ENCODE results near the gene GTPBP4. TPM values are rescaled to one million over a fixed set of nuclear protein-coding genes. Genes with fewer than 3 reads are reported as not detected.

GTPBP4 gene
- total and polyA plus RNA-seq, 9 of the 15 experiments (the other 6 are each of a cell fraction or from before 2014, with no cell fraction given), result 79.0 to 155 (median 128) TPM

DNA sequence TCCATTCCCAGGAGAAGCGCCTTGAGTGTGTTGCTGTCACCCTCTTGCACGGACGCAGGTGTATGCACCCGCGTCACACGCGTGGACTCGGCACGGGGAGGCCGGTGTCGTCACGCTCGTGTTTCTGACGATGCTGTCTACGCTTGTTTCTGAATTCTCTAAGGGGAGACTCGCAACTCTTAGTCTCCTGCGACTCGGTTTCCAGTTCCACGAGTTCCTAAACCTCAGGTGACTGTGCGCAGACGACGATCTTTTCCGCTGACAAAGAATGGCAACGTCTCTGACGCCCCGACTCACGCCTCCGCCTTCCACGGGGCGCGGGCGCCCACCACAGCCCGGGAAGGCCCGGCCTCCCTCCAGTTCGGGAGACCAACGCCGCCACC is 60.1 kb downstream of the GTPBP4 start (continued):
- TF ChIP-seq, protein P1, sequence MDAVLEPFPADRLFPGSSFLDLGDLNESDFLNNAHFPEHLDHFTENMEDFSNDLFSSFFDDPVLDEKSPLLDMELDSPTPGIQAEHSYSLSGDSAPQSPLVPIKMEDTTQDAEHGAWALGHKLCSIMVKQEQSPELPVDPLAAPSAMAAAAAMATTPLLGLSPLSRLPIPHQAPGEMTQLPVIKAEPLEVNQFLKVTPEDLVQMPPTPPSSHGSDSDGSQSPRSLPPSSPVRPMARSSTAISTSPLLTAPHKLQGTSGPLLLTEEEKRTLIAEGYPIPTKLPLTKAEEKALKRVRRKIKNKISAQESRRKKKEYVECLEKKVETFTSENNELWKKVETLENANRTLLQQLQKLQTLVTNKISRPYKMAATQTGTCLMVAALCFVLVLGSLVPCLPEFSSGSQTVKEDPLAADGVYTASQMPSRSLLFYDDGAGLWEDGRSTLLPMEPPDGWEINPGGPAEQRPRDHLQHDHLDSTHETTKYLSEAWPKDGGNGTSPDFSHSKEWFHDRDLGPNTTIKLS (IDR thresholded peaks at IDR 0.05; ENCODE audit: borderline replicate concordance, low read depth), result no peak
- no peak for TF ChIP-seq YBX1 (IDR thresholded peaks at IDR 0.05)
- no peak for TF ChIP-seq ZNF239 (CRISPR knock-in tag; IDR thresholded peaks at IDR 0.05)
- no peak for TF ChIP-seq SMAD1 (IDR thresholded peaks at IDR 0.05; ENCODE audit: low read depth, low read length, partially characterized antibody)
- no peak for TF ChIP-seq TFAM (CRISPR knock-in tag; conservative IDR thresholded peaks at IDR 0.05)
- TF ChIP-seq, protein P2, sequence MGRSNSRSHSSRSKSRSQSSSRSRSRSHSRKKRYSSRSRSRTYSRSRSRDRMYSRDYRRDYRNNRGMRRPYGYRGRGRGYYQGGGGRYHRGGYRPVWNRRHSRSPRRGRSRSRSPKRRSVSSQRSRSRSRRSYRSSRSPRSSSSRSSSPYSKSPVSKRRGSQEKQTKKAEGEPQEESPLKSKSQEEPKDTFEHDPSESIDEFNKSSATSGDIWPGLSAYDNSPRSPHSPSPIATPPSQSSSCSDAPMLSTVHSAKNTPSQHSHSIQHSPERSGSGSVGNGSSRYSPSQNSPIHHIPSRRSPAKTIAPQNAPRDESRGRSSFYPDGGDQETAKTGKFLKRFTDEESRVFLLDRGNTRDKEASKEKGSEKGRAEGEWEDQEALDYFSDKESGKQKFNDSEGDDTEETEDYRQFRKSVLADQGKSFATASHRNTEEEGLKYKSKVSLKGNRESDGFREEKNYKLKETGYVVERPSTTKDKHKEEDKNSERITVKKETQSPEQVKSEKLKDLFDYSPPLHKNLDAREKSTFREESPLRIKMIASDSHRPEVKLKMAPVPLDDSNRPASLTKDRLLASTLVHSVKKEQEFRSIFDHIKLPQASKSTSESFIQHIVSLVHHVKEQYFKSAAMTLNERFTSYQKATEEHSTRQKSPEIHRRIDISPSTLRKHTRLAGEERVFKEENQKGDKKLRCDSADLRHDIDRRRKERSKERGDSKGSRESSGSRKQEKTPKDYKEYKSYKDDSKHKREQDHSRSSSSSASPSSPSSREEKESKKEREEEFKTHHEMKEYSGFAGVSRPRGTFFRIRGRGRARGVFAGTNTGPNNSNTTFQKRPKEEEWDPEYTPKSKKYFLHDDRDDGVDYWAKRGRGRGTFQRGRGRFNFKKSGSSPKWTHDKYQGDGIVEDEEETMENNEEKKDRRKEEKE (IDR thresholded peaks at IDR 0.05; ENCODE audit: borderline replicate concordance in 1 of 2, control insufficient read depth in 1 of 2, low read depth in 2 of 2, low read length in 1 of 2), result no peak
- TF ChIP-seq GATA2 (CRISPR knock-in tag; IDR thresholded peaks at IDR 0.05), result no peak
- TF ChIP-seq, protein P3, sequence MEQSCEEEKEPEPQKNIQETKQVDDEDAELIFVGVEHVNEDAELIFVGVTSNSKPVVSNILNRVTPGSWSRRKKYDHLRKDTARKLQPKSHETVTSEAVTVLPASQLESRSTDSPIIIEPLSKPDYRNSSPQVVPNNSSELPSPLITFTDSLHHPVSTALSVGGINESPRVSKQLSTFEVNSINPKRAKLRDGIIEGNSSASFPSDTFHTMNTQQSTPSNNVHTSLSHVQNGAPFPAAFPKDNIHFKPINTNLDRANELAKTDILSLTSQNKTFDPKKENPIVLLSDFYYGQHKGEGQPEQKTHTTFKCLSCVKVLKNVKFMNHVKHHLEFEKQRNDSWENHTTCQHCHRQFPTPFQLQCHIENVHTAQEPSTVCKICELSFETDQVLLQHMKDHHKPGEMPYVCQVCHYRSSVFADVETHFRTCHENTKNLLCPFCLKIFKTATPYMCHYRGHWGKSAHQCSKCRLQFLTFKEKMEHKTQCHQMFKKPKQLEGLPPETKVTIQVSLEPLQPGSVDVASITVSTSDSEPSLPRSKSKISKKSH (CRISPR knock-in tag; IDR thresholded peaks at IDR 0.05), result no peak
- TF ChIP-seq POLR2A (conservative IDR thresholded peaks at IDR 0.05), result no peak
- TF ChIP-seq RFX1 (IDR thresholded peaks at IDR 0.05), result no peak
- TF ChIP-seq, protein P4, sequence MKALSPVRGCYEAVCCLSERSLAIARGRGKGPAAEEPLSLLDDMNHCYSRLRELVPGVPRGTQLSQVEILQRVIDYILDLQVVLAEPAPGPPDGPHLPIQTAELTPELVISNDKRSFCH (CRISPR knock-in tag; IDR thresholded peaks at IDR 0.05), result no peak
- TF ChIP-seq, protein P4 (tag; IDR thresholded peaks at IDR 0.05), result no peak
- TF ChIP-seq, protein P5, sequence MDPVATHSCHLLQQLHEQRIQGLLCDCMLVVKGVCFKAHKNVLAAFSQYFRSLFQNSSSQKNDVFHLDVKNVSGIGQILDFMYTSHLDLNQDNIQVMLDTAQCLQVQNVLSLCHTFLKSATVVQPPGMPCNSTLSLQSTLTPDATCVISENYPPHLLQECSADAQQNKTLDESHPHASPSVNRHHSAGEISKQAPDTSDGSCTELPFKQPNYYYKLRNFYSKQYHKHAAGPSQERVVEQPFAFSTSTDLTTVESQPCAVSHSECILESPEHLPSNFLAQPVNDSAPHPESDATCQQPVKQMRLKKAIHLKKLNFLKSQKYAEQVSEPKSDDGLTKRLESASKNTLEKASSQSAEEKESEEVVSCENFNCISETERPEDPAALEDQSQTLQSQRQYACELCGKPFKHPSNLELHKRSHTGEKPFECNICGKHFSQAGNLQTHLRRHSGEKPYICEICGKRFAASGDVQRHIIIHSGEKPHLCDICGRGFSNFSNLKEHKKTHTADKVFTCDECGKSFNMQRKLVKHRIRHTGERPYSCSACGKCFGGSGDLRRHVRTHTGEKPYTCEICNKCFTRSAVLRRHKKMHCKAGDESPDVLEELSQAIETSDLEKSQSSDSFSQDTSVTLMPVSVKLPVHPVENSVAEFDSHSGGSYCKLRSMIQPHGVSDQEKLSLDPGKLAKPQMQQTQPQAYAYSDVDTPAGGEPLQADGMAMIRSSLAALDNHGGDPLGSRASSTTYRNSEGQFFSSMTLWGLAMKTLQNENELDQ (CRISPR knock-in tag; IDR thresholded peaks at IDR 0.05; ENCODE audit: borderline replicate concordance), result no peak
- no peak for TF ChIP-seq MBD2 (IDR thresholded peaks at IDR 0.05; ENCODE audit: borderline replicate concordance, low read depth)
- TF ChIP-seq, protein P6, sequence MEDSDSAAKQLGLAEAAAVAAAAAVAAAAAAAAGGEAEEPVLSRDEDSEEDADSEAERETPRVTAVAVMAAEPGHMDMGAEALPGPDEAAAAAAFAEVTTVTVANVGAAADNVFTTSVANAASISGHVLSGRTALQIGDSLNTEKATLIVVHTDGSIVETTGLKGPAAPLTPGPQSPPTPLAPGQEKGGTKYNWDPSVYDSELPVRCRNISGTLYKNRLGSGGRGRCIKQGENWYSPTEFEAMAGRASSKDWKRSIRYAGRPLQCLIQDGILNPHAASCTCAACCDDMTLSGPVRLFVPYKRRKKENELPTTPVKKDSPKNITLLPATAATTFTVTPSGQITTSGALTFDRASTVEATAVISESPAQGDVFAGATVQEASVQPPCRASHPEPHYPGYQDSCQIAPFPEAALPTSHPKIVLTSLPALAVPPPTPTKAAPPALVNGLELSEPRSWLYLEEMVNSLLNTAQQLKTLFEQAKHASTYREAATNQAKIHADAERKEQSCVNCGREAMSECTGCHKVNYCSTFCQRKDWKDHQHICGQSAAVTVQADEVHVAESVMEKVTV (CRISPR knock-in tag; IDR thresholded peaks at IDR 0.05), result no peak
- TF ChIP-seq, protein P7, sequence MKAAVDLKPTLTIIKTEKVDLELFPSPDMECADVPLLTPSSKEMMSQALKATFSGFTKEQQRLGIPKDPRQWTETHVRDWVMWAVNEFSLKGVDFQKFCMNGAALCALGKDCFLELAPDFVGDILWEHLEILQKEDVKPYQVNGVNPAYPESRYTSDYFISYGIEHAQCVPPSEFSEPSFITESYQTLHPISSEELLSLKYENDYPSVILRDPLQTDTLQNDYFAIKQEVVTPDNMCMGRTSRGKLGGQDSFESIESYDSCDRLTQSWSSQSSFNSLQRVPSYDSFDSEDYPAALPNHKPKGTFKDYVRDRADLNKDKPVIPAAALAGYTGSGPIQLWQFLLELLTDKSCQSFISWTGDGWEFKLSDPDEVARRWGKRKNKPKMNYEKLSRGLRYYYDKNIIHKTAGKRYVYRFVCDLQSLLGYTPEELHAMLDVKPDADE (conservative IDR thresholded peaks at IDR 0.05; ENCODE audit: control insufficient read depth, low read depth, low read length), result 0 out of 2 replicates have a peak, but pooled peaks have one; percentile 11
- TF ChIP-seq ZNF583 (CRISPR knock-in tag; IDR thresholded peaks at IDR 0.05), result no peak

Measured in K562 (cell line).